SK-MEL-5 (cell line): ENCODE measurements around the gene ALAS1. TPM values are rescaled to one million over a fixed set of nuclear protein-coding genes. Genes with fewer than 3 reads are reported as not detected.

ENCODE experiments used
- DNase-seq: peaks from one replicate; pipeline ENCODE4 v3.0.0-alpha.2; 2016; ENCODE audit warnings: low read depth, low spot score
- in situ Hi-C: cut with HindIII; loops from 2 replicates; pipeline ENCODE4 v1.10.0; 2016; ENCODE audit warnings: low sequenced_read_pairs, high pct_unique_total_duplicates, low pct_unique_long_range_greater_than_20kb
- total RNA-seq: library from RNA; depleted of rRNA; stranded (reverse); fragments of >200 nt; shearing (Covaris generic); gene quantifications from 2 replicates; pipeline ENCODE4 v1.2.3, GENCODE V29; 2014

Gene ALAS1
- total RNA-seq, 1 experiment from 2014 or later, result 103 TPM

GRCh38 chr3:52227117-52227516 is 29.2 kb downstream of the ALAS1 start:
- DNase-seq, result no peak
- in situ Hi-C loops, result no loop called here

GRCh38 chr3:52227766-52228165 is 29.8 kb downstream of the ALAS1 start:
- in situ Hi-C loops, result no loop called here
- no peak for DNase-seq

- no peak for DNase-seq
- in situ Hi-C loops, result no loop called here
Measured at GRCh38 chr3:52228266-52228665, 30.3 kb downstream of the ALAS1 start.

- in situ Hi-C loops, result no loop called here
Measured at GRCh38 chr3:52228751-52229291, 30.9 kb downstream of the ALAS1 start.

GRCh38 chr3:52229656-52230055 is 31.7 kb downstream of the ALAS1 start:
- in situ Hi-C loops, result no loop called here
- no peak for DNase-seq

More at GRCh38 chr3:52228751-52229291, 30.9 kb downstream of the ALAS1 start:
- DNase-seq, result no peak

GRCh38 chr3:52230461-52230860 is 32.5 kb downstream of the ALAS1 start:
- in situ Hi-C loops, result no loop called here
- DNase-seq, result no peak

- in situ Hi-C loops, result no loop called here
- no peak for DNase-seq
Measured at GRCh38 chr3:52230889-52231499, 33.0 kb downstream of the ALAS1 start.

GRCh38 chr3:52231502-52232278 is 33.7 kb downstream of the ALAS1 start:
- peak; percentile 73 for DNase-seq
- in situ Hi-C loops, result no loop called here

- in situ Hi-C loops, result no loop called here
- no peak for DNase-seq
Measured at GRCh38 chr3:52232279-52233107, 34.5 kb downstream of the ALAS1 start.

- in situ Hi-C loops, result no loop called here
Measured at GRCh38 chr3:52233108-52233591, 35.2 kb downstream of the ALAS1 start.

GRCh38 chr3:52233968-52234367 is 36.0 kb downstream of the ALAS1 start:
- no peak for DNase-seq
- in situ Hi-C loops, result no loop called here

More at GRCh38 chr3:52233108-52233591, 35.2 kb downstream of the ALAS1 start:
- no peak for DNase-seq

GRCh38 chr3:52234516-52235447 is 36.8 kb downstream of the ALAS1 start:
- in situ Hi-C loops, result no loop called here
- DNase-seq, result no peak

GRCh38 chr3:52236424-52236886 is 38.5 kb downstream of the ALAS1 start:
- no peak for DNase-seq
- in situ Hi-C loops, result no loop called here

- in situ Hi-C loops, result no loop called here
- DNase-seq, result no peak
Measured at GRCh38 chr3:52237006-52237656, 39.2 kb downstream of the ALAS1 start.

GRCh38 chr3:52237657-52238172 is 39.8 kb downstream of the ALAS1 start:
- in situ Hi-C loops, result no loop called here
- DNase-seq, result peak; percentile 45

GRCh38 chr3:52238193-52238760 is 40.3 kb downstream of the ALAS1 start:
- no peak for DNase-seq
- in situ Hi-C loops, result no loop called here
